GM12878 (cell line): ENCODE measurements around the gene CARS2.

ENCODE experiments used
- CEBPB ChIP-seq, 2 experiments: fragments of 150-350 bp in 1 of 2; IDR thresholded peaks; 2 replicates each; pipeline ENCODE4 v1.6.1; 2012 to 2014; ENCODE audit warnings: low read depth in 2 of 2, low read length in 2 of 2, borderline replicate concordance in 1 of 2, inconsistent platforms in 1 of 2
- E4F1 ChIP-seq: fragments of 450-650 bp; IDR thresholded peaks from 2 replicates; pipeline ENCODE4 v1.6.1; 2018; ENCODE audit warnings: borderline replicate concordance, mild to moderate bottlenecking; ENCODE audit not compliant: partially characterized antibody
- POLR2AphosphoS5 ChIP-seq: IDR thresholded peaks from 2 replicates; pipeline ENCODE4 v1.6.1; 2011; ENCODE audit warnings: mild to moderate bottlenecking, low read length, inconsistent platforms
- RAD21 ChIP-seq: IDR thresholded peaks from 2 replicates; pipeline ENCODE4 v1.6.1; 2011; ENCODE audit warnings: mild to moderate bottlenecking, low read depth, low read length, moderate library complexity; ENCODE audit not compliant: insufficient read depth
- SP1 ChIP-seq: IDR thresholded peaks from one replicate; pipeline ENCODE4 v1.6.1; 2011; ENCODE audit warnings: low read depth, low read length
- SPI1 ChIP-seq: IDR thresholded peaks from 2 replicates; pipeline ENCODE4 v1.6.1; 2011; ENCODE audit warnings: low read depth, mild to moderate bottlenecking, low read length, moderate library complexity, borderline replicate concordance; ENCODE audit not compliant: insufficient read depth

- TF ChIP-seq CEBPB (IDR thresholded peaks at IDR 0.05; ENCODE audit: borderline replicate concordance in 1 of 2, low read depth in 2 of 2, low read length in 2 of 2) (no peak), E4F1 (no peak), RAD21 (peak; percentile 35), SPI1 (no peak), POLR2AphosphoS5 (no peak), SP1 (no peak)
Observed at GRCh38 chr13:110680852-110681251, 25.1 kb downstream of the CARS2 start.
